Vagina (tissue), 2 donors: ENCODE results near the gene TBC1D22A. TPM values are rescaled to one million over a fixed set of nuclear protein-coding genes. Genes with fewer than 3 reads are reported as not detected.

Source experiments
- DNase-seq, 2 donors: peaks; one replicate each; pipeline ENCODE4 v3.0.0-alpha.2; 2017; ENCODE audit errors: extremely low spot score in 2 of 2
- H3K27ac ChIP-seq: fragments of 200-600 bp; sonication (generic); one replicate; pipeline ENCODE4 v1.5.1; 2019
- H3K27me3 ChIP-seq: fragments of 200-600 bp; sonication (generic); one replicate; pipeline ENCODE4 v1.5.1; 2019
- H3K36me3 ChIP-seq, 2 donors: fragments of 200-600 bp; sonication (generic); one replicate each; pipeline ENCODE4 v1.5.1; 2017 to 2019
- H3K4me1 ChIP-seq: fragments of 200-600 bp; sonication (generic); one replicate; pipeline ENCODE4 v1.5.1; 2019
- H3K4me3 ChIP-seq, 2 donors: fragments of 200-600 bp; sonication (generic); 1 replicate in 1 of 2; 2 replicates in 1 of 2; pipeline ENCODE4 v1.5.1; 2016 to 2019
- H3K9me3 ChIP-seq: fragments of 200-600 bp; sonication (generic); one replicate; pipeline ENCODE4 v1.5.1; 2019
- CTCF ChIP-seq, 3 experiments: fragments of 450-650 bp in 2 of 3; fragments of 200-600 bp in 1 of 3; sonication (generic) in 1 of 3; IDR thresholded peaks; one replicate each; pipeline ENCODE4 v1.5.1; 2017 to 2019; ENCODE audit warnings: antibody characterized with exemption in 3 of 3, mild to moderate bottlenecking in 2 of 3, moderate library complexity in 2 of 3
- POLR2A ChIP-seq, 2 donors: fragments of 450-650 bp; IDR thresholded peaks; one replicate each; pipeline ENCODE4 v1.6.1; 2017; ENCODE audit warnings: antibody characterized with exemption in 2 of 2, mild to moderate bottlenecking in 2 of 2, moderate library complexity in 2 of 2
- POLR2AphosphoS5 ChIP-seq, 2 donors: sonication (generic); formaldehyde crosslinking; IDR thresholded peaks; one replicate each; pipeline ENCODE4 v1.9.0; 2017; ENCODE audit warnings: antibody characterized with exemption in 2 of 2, mild to moderate bottlenecking in 2 of 2, low read depth in 1 of 2; ENCODE audit not compliant: insufficient read depth in 1 of 2
- intact Hi-C: fragments of 100-400 bp; cut with DNase I; formaldehyde crosslinking; loops from one replicate; pipeline ENCODE4 v1.15.1; 2023
- total RNA-seq: library from RNA; depleted of rRNA; stranded (reverse); fragments of >200 nt; gene quantifications from one replicate; pipeline ENCODE4 v1.2.3, GENCODE V29; 2016

The TBC1D22A gene
- total RNA-seq, 1 donor from 2014 or later = 38.3 TPM

GRCh38 chr22:46835693-46836092 is 73.2 kb downstream of the TBC1D22A start:
- TF ChIP-seq POLR2A (IDR thresholded peaks at IDR 0.05) (no peak), POLR2AphosphoS5 (IDR thresholded peaks at IDR 0.05; ENCODE audit: insufficient read depth in 1 of 2, low read depth in 1 of 2) (no peak), CTCF (IDR thresholded peaks at IDR 0.05) (no peak)
- intact Hi-C loops = no loop called here
- H3K4me3 ChIP-seq = no peak overlapping the region
- H3K27ac ChIP-seq = no peak overlapping the region
- H3K36me3 ChIP-seq = no peaks in the 10 kb centered on the region
- H3K9me3 ChIP-seq = peaks cover 3% of the 10 kb centered on the region
- H3K27me3 ChIP-seq = no peaks in the 10 kb centered on the region
- peaks cover 4% of the 10 kb centered on the region for H3K4me1 ChIP-seq
- DNase-seq = no peak

GRCh38 chr22:46841522-46841921 is 79.1 kb downstream of the TBC1D22A start:
- TF ChIP-seq POLR2AphosphoS5 (IDR thresholded peaks at IDR 0.05; ENCODE audit: insufficient read depth in 1 of 2, low read depth in 1 of 2) (no peak), CTCF (IDR thresholded peaks at IDR 0.05) (no peak), POLR2A (IDR thresholded peaks at IDR 0.05) (no peak)
- H3K4me1 ChIP-seq = peaks cover 33% of the 10 kb centered on the region
- no peak overlapping the region for H3K27ac ChIP-seq
- no peaks in the 10 kb centered on the region for H3K27me3 ChIP-seq
- no peaks in the 10 kb centered on the region for H3K9me3 ChIP-seq
- no peak for DNase-seq
- no peaks in the 10 kb centered on the region for H3K36me3 ChIP-seq
- H3K4me3 ChIP-seq = no peak overlapping the region
- intact Hi-C loops = no loop called here

- Histone ChIP-seq H3K36me3 (no peaks in the 10 kb centered on the region), H3K27ac (no peak overlapping the region), H3K4me3 (no peak overlapping the region), H3K9me3 (no peaks in the 10 kb centered on the region), H3K4me1 (peaks cover 33% of the 10 kb centered on the region), H3K27me3 (no peaks in the 10 kb centered on the region)
- DNase-seq = peak in 1 of 2 donors; percentile 83
- TF ChIP-seq POLR2A (IDR thresholded peaks at IDR 0.05) = no peak
- peak; percentile 13 to 64 for TF ChIP-seq POLR2AphosphoS5 (IDR thresholded peaks at IDR 0.05; ENCODE audit: insufficient read depth in 1 of 2, low read depth in 1 of 2)
- intact Hi-C loops = no loop called here
Measured at GRCh38 chr22:46842606-46843005, 80.2 kb downstream of the TBC1D22A start.

GRCh38 chr22:46843821-46844255 is 81.4 kb downstream of the TBC1D22A start:
- intact Hi-C loops = no loop called here
- no peaks in the 10 kb centered on the region for H3K27me3 ChIP-seq
- no peak overlapping the region for H3K27ac ChIP-seq
- H3K9me3 ChIP-seq = no peaks in the 10 kb centered on the region
- peak in 1 of 2 donors; percentile 70 for DNase-seq
- peaks cover 33% of the 10 kb centered on the region for H3K4me1 ChIP-seq
- TF ChIP-seq POLR2AphosphoS5 (IDR thresholded peaks at IDR 0.05; ENCODE audit: insufficient read depth in 1 of 2, low read depth in 1 of 2) (no peak), POLR2A (IDR thresholded peaks at IDR 0.05) (no peak), CTCF (IDR thresholded peaks at IDR 0.05) (no peak)
- no peak overlapping the region for H3K4me3 ChIP-seq
- no peaks in the 10 kb centered on the region for H3K36me3 ChIP-seq

GRCh38 chr22:46844606-46845210 is 82.3 kb downstream of the TBC1D22A start:
- Histone ChIP-seq H3K9me3 (no peaks in the 10 kb centered on the region), H3K36me3 (no peaks in the 10 kb centered on the region), H3K27ac (no peak overlapping the region), H3K4me1 (peaks cover 33% of the 10 kb centered on the region), H3K4me3 (peak overlapping the region in 1 of 2 donors; percentile 1), H3K27me3 (no peaks in the 10 kb centered on the region)
- peak in 1 of 2 donors; percentile 79 for DNase-seq
- intact Hi-C loops = no loop called here
- TF ChIP-seq POLR2AphosphoS5 (IDR thresholded peaks at IDR 0.05; ENCODE audit: insufficient read depth in 1 of 2, low read depth in 1 of 2) = no peak
- no peak for TF ChIP-seq CTCF (IDR thresholded peaks at IDR 0.05)
- TF ChIP-seq POLR2A (IDR thresholded peaks at IDR 0.05) = no peak
